GM12891 (cell line): ENCODE measurements around the gene ITGA7.

ENCODE experiments used
- POLR2A ChIP-seq: IDR thresholded peaks from 2 replicates; pipeline ENCODE4 v1.6.1; 2011; ENCODE audit warnings: low read depth, low read length, control low read depth
- POLR2AphosphoS5 ChIP-seq: IDR thresholded peaks from 2 replicates; pipeline ENCODE4 v1.6.1; 2011; ENCODE audit warnings: low read depth, low read length, control low read depth
- POU2F2 ChIP-seq: IDR thresholded peaks from 2 replicates; pipeline ENCODE4 v1.6.1; 2011; ENCODE audit warnings: low read depth, mild to moderate bottlenecking, control low read depth, low read length, moderate library complexity
- TAF1 ChIP-seq: IDR thresholded peaks from 2 replicates; pipeline ENCODE4 v1.6.1; 2011; ENCODE audit warnings: low read depth, low read length, control low read depth

DNA sequence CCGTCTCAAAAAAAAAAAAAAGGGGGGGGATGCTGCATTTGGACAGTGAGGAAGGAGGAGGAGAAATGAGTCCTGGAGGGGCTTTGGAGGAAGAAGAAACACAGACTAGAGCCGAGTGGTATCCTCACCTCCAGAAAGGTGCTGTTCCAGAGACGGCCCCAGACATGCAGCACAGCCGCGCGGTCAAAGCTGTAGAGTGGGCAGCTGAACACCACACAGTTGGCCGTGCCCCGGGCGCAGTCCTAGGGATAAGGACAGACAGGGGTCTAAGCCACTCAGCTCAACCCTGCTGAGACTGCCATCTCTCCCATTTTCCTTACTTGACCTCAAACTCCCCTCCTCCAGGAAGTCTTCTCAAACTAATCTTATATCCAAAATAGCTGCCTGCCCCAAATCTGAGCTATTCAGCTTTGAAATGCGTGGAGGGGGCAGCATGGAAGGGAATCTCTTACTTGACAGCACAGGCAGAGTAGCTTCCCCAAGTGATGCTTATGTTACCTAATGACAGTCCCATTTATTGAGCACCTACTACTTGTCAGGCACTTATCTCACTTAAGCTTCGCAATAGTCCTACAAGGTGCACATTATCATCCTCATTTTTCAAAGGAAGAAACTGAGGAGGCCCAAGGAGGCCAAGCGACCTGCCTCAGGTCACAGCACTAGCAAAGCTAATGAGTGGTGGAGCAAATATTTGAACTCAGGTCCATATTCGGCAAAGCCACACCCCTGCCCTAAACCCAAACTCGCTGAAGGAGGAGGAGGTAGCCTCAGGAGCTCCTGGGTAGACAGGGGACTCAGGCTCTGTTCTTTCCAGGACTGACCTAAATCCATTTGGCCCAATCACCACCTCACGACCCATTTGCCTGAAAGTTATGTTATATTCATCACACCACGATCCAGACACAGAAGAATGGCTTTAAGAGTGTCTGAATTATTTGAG is 18.7 kb downstream of the ITGA7 start:
- TF ChIP-seq POLR2A: no peak
- no peak for TF ChIP-seq POLR2AphosphoS5
- no peak for TF ChIP-seq TAF1
- TF ChIP-seq POU2F2: no peak
